GM12878 (cell line): Measurements from ENCODE around the gene RXRG.

Experiments
- CREB1 ChIP-seq: IDR thresholded peaks from 2 replicates; pipeline ENCODE4 v1.6.1; 2012; ENCODE audit warnings: low read depth, mild to moderate bottlenecking, inconsistent platforms
- NFYA ChIP-seq: IDR thresholded peaks from 2 replicates; pipeline ENCODE4 v1.6.1; 2011; ENCODE audit warnings: low read depth, mild to moderate bottlenecking, low read length, improper control_type of control experiment, borderline replicate concordance
- POLR2A ChIP-seq: IDR thresholded peaks from 2 replicates; pipeline ENCODE4 v1.6.1; 2011; ENCODE audit warnings: low read depth, mild to moderate bottlenecking, low read length
- TF ChIP-seq, protein P1 (sequence below): IDR thresholded peaks from 2 replicates; pipeline ENCODE4 v1.6.1; 2012; ENCODE audit warnings: low read depth, low read length, improper control_type of control experiment
- TF ChIP-seq, protein P2 (sequence below): IDR thresholded peaks from 2 replicates; pipeline ENCODE4 v1.6.1; 2012; ENCODE audit warnings: mild to moderate bottlenecking, low read depth, low read length
- TF ChIP-seq, protein P3 (sequence below), 3 experiments: IDR thresholded peaks in 2 of 3; conservative IDR thresholded peaks in 1 of 3; 2 replicates each; pipeline ENCODE4 v1.5.1; 2011; ENCODE audit warnings: low read depth in 3 of 3, low read length in 3 of 3, mild to moderate bottlenecking in 3 of 3, control low read depth in 2 of 3, moderate library complexity in 2 of 3, inconsistent platforms in 1 of 3, mixed read lengths in 1 of 3; ENCODE audit not compliant: control insufficient read depth in 2 of 3, insufficient read depth in 1 of 3; ENCODE audit errors: extremely low read depth in 1 of 3

GRCh38 chr1:165485716-165486115, 40.8 kb upstream of the RXRG start:
- TF ChIP-seq CREB1: no peak
- TF ChIP-seq, protein P1, sequence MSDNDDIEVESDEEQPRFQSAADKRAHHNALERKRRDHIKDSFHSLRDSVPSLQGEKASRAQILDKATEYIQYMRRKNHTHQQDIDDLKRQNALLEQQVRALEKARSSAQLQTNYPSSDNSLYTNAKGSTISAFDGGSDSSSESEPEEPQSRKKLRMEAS: no peak
- no peak for TF ChIP-seq NFYA
- TF ChIP-seq, protein P2, sequence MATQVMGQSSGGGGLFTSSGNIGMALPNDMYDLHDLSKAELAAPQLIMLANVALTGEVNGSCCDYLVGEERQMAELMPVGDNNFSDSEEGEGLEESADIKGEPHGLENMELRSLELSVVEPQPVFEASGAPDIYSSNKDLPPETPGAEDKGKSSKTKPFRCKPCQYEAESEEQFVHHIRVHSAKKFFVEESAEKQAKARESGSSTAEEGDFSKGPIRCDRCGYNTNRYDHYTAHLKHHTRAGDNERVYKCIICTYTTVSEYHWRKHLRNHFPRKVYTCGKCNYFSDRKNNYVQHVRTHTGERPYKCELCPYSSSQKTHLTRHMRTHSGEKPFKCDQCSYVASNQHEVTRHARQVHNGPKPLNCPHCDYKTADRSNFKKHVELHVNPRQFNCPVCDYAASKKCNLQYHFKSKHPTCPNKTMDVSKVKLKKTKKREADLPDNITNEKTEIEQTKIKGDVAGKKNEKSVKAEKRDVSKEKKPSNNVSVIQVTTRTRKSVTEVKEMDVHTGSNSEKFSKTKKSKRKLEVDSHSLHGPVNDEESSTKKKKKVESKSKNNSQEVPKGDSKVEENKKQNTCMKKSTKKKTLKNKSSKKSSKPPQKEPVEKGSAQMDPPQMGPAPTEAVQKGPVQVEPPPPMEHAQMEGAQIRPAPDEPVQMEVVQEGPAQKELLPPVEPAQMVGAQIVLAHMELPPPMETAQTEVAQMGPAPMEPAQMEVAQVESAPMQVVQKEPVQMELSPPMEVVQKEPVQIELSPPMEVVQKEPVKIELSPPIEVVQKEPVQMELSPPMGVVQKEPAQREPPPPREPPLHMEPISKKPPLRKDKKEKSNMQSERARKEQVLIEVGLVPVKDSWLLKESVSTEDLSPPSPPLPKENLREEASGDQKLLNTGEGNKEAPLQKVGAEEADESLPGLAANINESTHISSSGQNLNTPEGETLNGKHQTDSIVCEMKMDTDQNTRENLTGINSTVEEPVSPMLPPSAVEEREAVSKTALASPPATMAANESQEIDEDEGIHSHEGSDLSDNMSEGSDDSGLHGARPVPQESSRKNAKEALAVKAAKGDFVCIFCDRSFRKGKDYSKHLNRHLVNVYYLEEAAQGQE: no peak
- TF ChIP-seq POLR2A: no peak
- TF ChIP-seq, protein P3, sequence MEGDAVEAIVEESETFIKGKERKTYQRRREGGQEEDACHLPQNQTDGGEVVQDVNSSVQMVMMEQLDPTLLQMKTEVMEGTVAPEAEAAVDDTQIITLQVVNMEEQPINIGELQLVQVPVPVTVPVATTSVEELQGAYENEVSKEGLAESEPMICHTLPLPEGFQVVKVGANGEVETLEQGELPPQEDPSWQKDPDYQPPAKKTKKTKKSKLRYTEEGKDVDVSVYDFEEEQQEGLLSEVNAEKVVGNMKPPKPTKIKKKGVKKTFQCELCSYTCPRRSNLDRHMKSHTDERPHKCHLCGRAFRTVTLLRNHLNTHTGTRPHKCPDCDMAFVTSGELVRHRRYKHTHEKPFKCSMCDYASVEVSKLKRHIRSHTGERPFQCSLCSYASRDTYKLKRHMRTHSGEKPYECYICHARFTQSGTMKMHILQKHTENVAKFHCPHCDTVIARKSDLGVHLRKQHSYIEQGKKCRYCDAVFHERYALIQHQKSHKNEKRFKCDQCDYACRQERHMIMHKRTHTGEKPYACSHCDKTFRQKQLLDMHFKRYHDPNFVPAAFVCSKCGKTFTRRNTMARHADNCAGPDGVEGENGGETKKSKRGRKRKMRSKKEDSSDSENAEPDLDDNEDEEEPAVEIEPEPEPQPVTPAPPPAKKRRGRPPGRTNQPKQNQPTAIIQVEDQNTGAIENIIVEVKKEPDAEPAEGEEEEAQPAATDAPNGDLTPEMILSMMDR (IDR thresholded peaks at IDR 0.05 in 2 of 3, conservative IDR thresholded peaks at IDR 0.05 in 1 of 3; ENCODE audit: control insufficient read depth in 2 of 3, extremely low read depth in 1 of 3, insufficient read depth in 1 of 3, low read depth in 3 of 3, low read length in 3 of 3): no peak
